Measurements from ENCODE around the gene RAB31. TPM values are rescaled to one million over a fixed set of nuclear protein-coding genes. Genes with fewer than 3 reads are reported as not detected.

RAB31 gene
- total and polyA plus RNA-seq, 12 donors, result 46.6 to 365 (median 136) TPM

- TF ChIP-seq, protein P1, sequence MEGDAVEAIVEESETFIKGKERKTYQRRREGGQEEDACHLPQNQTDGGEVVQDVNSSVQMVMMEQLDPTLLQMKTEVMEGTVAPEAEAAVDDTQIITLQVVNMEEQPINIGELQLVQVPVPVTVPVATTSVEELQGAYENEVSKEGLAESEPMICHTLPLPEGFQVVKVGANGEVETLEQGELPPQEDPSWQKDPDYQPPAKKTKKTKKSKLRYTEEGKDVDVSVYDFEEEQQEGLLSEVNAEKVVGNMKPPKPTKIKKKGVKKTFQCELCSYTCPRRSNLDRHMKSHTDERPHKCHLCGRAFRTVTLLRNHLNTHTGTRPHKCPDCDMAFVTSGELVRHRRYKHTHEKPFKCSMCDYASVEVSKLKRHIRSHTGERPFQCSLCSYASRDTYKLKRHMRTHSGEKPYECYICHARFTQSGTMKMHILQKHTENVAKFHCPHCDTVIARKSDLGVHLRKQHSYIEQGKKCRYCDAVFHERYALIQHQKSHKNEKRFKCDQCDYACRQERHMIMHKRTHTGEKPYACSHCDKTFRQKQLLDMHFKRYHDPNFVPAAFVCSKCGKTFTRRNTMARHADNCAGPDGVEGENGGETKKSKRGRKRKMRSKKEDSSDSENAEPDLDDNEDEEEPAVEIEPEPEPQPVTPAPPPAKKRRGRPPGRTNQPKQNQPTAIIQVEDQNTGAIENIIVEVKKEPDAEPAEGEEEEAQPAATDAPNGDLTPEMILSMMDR (IDR thresholded peaks at IDR 0.05), result no peak
- no peak for TF ChIP-seq POLR2A (IDR thresholded peaks at IDR 0.05)
- H3K27me3 ChIP-seq, result no peaks in the 10 kb centered on the region
- 72 to 79% (median 72%) methylated on average over 3 to 4 of the region's 4 CpGs for WGBS, 4 donors
- H3K4me1 ChIP-seq (replicated peaks in 1 of 2), result peaks cover 25 to 50% of the 10 kb centered on the region in 2 donors
- DNase-seq, result peak in 2 of 7 donors; percentile 9 to 36
- peaks cover 0 to 18% of the 10 kb centered on the region in 2 donors for H3K36me3 ChIP-seq (replicated peaks in 1 of 2)
- intact Hi-C loops (cut with DNase I), result no loop called here
- H3K27ac ChIP-seq, result peak overlapping the region in 2 of 5 donors; percentile 32 to 62
- H3K4me3 ChIP-seq, result no peak overlapping the region
- no peaks in the 10 kb centered on the region for H3K9me3 ChIP-seq (replicated peaks in 1 of 3)
Measured at GRCh38 chr18:9735879-9736278, 27.8 kb downstream of the RAB31 start.

DNA sequence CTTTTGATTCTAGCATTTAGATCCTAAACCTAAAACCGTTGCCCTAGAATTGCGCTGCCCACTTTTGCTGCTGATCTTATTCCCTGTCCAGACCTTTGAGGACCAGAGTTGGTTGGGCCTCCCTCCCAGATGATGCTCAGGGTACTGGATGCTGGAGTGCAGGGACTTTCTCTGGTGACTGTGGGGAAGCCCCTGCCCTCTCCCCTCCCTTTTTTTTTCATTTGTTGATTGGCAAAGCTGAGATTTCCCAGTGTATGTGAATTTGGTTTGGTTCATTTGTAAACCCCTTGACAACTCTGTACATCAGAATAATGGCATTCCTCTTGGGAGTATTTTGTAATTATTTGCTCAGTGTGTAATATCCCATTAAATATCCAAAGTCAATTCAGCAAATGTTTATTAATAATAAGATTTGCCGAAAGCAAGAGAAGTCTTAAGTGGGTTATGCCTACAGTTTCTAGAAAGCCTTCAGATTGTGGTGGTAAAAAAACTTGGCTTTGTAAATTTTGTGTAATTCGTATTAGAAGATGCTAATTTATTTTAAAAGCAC is 28.3 kb downstream of the RAB31 start:
- peaks cover 0 to 18% of the 10 kb centered on the region in 2 donors for H3K36me3 ChIP-seq (replicated peaks in 1 of 2)
- H3K4me1 ChIP-seq (replicated peaks in 1 of 2), result peaks cover 25 to 50% of the 10 kb centered on the region in 2 donors
- H3K9me3 ChIP-seq (replicated peaks in 1 of 3), result no peaks in the 10 kb centered on the region
- peak in 2 of 7 donors; percentile 21 to 47 for DNase-seq
- WGBS, 4 donors, result 43 to 66% (median 47%) methylated on average over 4 of the region's 4 CpGs
- no peak for TF ChIP-seq POLR2A (IDR thresholded peaks at IDR 0.05)
- TF ChIP-seq, protein P1 (IDR thresholded peaks at IDR 0.05), result no peak
- intact Hi-C loops (cut with DNase I), result no loop called here
- H3K27ac ChIP-seq, result peak overlapping the region in 2 of 5 donors; percentile 32 to 62
- no peak overlapping the region for H3K4me3 ChIP-seq
- H3K27me3 ChIP-seq, result no peaks in the 10 kb centered on the region

DNA sequence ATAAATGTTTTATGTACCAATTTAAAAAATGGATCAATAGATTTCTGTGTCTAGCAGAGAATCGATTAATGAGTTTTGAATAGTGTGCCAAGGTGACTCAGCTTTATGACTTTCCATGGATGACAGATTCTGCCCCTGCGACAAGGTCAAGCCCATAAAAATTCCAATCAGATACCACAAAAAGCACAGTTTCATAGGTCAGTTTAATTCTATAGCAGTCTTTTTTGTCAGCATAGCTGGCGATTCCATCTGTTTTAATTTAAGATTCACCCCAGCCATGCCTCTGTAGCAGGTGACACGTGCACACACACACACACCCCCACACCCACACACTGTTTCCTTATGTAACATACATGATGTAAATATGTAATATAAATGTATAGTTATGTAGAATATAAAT is 28.9 kb downstream of the RAB31 start:
- DNase-seq, result peak in 2 of 7 donors; percentile 35 to 51
- WGBS, 4 donors, result 25 to 44% (median 38%) methylated on average over 4 of the region's 4 CpGs
- no peak overlapping the region for H3K4me3 ChIP-seq

GRCh38 chr18:9737472-9738121 is 29.5 kb downstream of the RAB31 start:
- H3K27ac ChIP-seq, result peak overlapping the region in 3 of 5 donors; percentile 42 to 67 (median 62)
- peaks cover 37 to 59% of the 10 kb centered on the region in 2 donors for H3K4me1 ChIP-seq (replicated peaks in 1 of 2)
- intact Hi-C loops (cut with DNase I), result no loop called here
- no peak for TF ChIP-seq POLR2A (IDR thresholded peaks at IDR 0.05)
- TF ChIP-seq, protein P1 (IDR thresholded peaks at IDR 0.05), result no peak
- peak in 3 of 7 donors; percentile 49 to 77 (median 62) for DNase-seq
- H3K4me3 ChIP-seq, result no peak overlapping the region
- no peaks in the 10 kb centered on the region for H3K9me3 ChIP-seq (replicated peaks in 1 of 3)
- no peaks in the 10 kb centered on the region for H3K27me3 ChIP-seq
- H3K36me3 ChIP-seq (replicated peaks in 1 of 2), result peaks cover 0 to 8% of the 10 kb centered on the region in 2 donors
- WGBS, 4 donors, result 54 to 55% (median 54%) methylated on average over 12 to 13 of the region's 13 CpGs

More for the DNA sequence above, 28.9 kb downstream of the RAB31 start:
- Histone ChIP-seq H3K4me1 (replicated peaks in 1 of 2) (peaks cover 31 to 54% of the 10 kb centered on the region in 2 donors), H3K36me3 (replicated peaks in 1 of 2) (peaks cover 0 to 14% of the 10 kb centered on the region in 2 donors), H3K27ac (peak overlapping the region in 3 of 5 donors; percentile 42 to 67 (median 62)), H3K27me3 (no peaks in the 10 kb centered on the region), H3K9me3 (replicated peaks in 1 of 3) (no peaks in the 10 kb centered on the region)
- intact Hi-C loops (cut with DNase I), result no loop called here
- TF ChIP-seq POLR2A (IDR thresholded peaks at IDR 0.05), result no peak
- TF ChIP-seq, protein P1 (IDR thresholded peaks at IDR 0.05), result no peak
